Bronchial epithelial cell (primary cell): Measurements from ENCODE around the gene WDR7. TPM values are rescaled to one million over a fixed set of nuclear protein-coding genes. Genes with fewer than 3 reads are reported as not detected.
A peak's percentile ranks its signal among the peaks of the same experiment; 100 is the strongest.

Experiments
- DNase-seq: peaks from one replicate; pipeline ENCODE4 v3.0.0-alpha.2; 2010; ENCODE audit warnings: low read depth
- FAIRE-seq: peaks from 2 replicates; lab custom pipeline; 2011; peaks lifted over from hg19 to GRCh38; lab: Jason Lieb, UNC
- H3K27me3 ChIP-seq: 2 replicates; pipeline ENCODE4 v1.5.1; 2011; ENCODE audit warnings: low read length; ENCODE audit not compliant: control insufficient read depth, insufficient read depth
- H3K36me3 ChIP-seq: 2 replicates; pipeline ENCODE4 v1.5.1; 2011; ENCODE audit warnings: low read length; ENCODE audit not compliant: control insufficient read depth, insufficient read depth
- H3K4me3 ChIP-seq: 2 replicates; pipeline ENCODE4 v1.5.1; 2011; ENCODE audit warnings: mild to moderate bottlenecking, low read depth, low read length, control low read depth
- total RNA-seq: library from RNA; depleted of rRNA; stranded (reverse); fragments of >200 nt; gene quantifications from 2 replicates; pipeline ENCODE4 v1.2.1, GENCODE V29; 2014
- TF ChIP-seq, protein P1 (sequence below): IDR thresholded peaks from 2 replicates; pipeline ENCODE4 v1.5.1; 2011; ENCODE audit warnings: mild to moderate bottlenecking, moderate library complexity, low read length, control low read depth, inconsistent platforms; ENCODE audit not compliant: insufficient read depth, severe bottlenecking

Gene WDR7
- total RNA-seq, 1 donor from 2014 or later: 14.5 TPM

DNA sequence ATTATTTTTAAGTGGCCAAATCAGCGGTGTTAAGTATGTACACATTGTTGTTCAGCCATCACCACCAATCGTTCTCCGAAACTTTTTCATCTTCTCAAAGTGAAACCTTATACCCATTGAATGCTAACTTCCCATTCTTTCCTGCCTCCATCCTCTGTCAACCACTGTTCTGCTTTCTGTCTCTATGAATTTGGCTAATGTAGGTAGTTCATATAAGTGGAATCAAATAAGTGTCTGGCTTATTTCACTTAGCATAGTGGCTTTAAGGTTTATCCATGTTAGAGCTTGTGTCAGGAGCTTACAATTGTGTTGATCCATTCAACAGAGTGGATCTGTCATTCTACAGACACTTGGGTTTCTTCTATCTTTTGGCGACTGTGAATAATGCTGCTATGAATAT, 192.1 kb downstream of the WDR7 start:
- TF ChIP-seq, protein P1, sequence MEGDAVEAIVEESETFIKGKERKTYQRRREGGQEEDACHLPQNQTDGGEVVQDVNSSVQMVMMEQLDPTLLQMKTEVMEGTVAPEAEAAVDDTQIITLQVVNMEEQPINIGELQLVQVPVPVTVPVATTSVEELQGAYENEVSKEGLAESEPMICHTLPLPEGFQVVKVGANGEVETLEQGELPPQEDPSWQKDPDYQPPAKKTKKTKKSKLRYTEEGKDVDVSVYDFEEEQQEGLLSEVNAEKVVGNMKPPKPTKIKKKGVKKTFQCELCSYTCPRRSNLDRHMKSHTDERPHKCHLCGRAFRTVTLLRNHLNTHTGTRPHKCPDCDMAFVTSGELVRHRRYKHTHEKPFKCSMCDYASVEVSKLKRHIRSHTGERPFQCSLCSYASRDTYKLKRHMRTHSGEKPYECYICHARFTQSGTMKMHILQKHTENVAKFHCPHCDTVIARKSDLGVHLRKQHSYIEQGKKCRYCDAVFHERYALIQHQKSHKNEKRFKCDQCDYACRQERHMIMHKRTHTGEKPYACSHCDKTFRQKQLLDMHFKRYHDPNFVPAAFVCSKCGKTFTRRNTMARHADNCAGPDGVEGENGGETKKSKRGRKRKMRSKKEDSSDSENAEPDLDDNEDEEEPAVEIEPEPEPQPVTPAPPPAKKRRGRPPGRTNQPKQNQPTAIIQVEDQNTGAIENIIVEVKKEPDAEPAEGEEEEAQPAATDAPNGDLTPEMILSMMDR: no peak
- H3K36me3 ChIP-seq: no peaks in the 10 kb centered on the region
- no peaks in the 10 kb centered on the region for H3K27me3 ChIP-seq
- DNase-seq (no peak), FAIRE-seq (no peak)
- H3K4me3 ChIP-seq: no peak overlapping the region

DNA sequence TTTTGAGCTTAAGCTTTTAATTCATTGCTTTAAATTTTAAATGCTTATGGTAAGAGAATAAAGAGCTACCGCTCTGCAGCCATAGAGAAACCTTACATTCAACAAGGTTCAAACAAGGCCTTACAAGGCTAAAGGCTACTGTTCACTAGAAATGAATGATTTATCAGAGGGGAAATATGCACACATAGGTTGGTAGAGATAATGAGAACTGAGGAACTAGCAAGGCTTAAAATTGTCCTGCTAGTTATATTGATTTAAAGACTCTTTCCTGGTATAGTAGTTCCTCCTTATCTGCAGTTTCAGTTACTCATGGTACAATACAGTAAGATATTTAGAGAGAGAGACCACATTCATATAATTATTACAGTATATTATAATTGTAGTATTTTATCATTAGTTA, 193.4 kb downstream of the WDR7 start:
- Histone ChIP-seq H3K4me3 (no peak overlapping the region), H3K27me3 (no peaks in the 10 kb centered on the region), H3K36me3 (no peaks in the 10 kb centered on the region)
- no peak for FAIRE-seq
- no peak for DNase-seq
- TF ChIP-seq, protein P1: no peak

DNA sequence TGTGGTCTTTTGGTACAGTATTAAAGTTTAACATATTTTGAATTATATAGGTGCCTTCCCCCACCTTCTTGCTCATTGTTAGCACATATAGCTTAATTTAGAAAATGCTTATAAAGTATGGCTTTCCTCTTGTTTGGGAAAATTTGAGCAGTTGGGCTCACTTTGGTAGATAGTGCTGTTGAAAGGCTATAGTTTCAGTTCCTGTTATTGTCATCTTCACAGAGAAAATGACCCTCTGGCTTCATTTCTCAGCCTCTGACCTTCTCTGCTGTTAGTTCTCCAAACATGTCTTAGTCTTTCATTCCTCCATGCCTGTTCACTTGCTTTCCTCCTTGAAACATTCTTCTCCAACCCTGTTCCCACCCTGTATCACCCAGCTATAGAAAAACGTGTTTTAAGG, 200.6 kb downstream of the WDR7 start:
- TF ChIP-seq, protein P1: no peak

DNA sequence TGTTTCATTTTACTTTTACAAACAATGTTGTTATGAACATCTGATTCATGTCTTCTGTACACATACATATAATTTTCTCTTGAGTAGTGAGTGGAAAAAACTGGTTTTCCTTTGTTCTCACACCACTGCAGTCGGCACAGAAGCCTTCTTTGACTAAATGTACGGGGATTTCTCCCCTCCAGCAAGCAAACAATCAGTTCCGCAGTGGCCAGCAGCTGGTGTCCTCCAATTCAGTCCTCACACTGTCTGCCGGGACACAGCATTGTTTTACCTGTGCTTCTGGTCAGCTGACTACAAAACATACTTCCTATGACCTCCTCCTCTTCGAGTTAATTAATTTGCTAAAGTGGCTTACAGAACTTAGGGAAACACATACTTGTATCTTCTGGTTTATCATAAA, 202.8 kb downstream of the WDR7 start:
- no peak for FAIRE-seq
- Histone ChIP-seq H3K4me3 (no peak overlapping the region), H3K27me3 (no peaks in the 10 kb centered on the region), H3K36me3 (no peaks in the 10 kb centered on the region)
- DNase-seq: no peak
- TF ChIP-seq, protein P1: no peak

More for the DNA sequence above, 200.6 kb downstream of the WDR7 start:
- FAIRE-seq (no peak), DNase-seq (no peak)
- no peaks in the 10 kb centered on the region for H3K27me3 ChIP-seq
- no peak overlapping the region for H3K4me3 ChIP-seq
- no peaks in the 10 kb centered on the region for H3K36me3 ChIP-seq

DNA sequence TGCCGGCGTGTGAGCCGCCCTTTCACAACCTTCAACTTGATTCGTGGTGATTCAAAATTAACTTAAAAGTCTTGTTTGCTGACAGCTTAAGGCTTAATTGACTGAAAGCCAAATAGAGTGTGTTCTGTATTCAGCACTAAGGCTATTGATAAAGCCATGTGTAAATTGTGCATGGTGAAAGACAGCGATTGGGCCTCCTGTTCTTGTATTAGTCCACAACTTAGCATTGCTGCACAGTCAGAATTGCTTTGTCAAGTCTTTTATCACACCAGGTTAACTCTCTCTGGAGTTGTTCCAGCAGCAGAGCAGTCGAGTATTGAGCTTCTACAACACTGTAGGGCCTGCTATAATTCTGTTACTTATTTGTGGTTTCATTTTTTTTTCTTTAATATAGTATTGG, 210.1 kb downstream of the WDR7 start:
- H3K36me3 ChIP-seq: no peaks in the 10 kb centered on the region
- TF ChIP-seq, protein P1: no peak
- FAIRE-seq: peak; percentile 28
- H3K4me3 ChIP-seq: no peak overlapping the region
- H3K27me3 ChIP-seq: no peaks in the 10 kb centered on the region
- no peak for DNase-seq

DNA sequence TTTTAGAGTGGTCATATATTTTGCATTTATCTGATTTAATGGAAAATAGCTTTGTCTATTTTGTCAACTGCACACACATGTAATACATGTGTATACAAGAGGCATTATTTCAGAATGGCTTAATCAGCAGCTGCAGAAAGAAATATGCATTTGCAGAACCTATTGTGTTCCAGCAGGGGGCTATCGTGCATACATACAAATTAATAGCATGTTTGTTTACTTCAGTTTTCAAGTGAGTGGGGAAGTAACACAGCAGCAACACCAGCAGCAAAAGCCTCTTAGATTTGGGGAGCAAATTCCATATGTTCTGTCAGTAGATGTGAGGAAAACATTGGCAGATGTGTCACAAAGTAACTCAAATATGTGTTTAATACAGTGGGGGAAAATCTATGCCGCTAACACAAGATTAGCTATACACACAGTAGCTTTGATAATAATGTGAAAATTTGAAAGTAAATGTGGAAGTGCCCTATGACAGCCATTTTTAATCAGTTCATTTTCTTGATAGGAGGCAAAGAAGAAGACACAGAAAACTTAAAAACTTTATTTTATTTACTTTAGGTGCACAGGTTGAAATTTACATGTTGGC, 218.1 kb downstream of the WDR7 start:
- TF ChIP-seq, protein P1: peak; percentile 67
- no peaks in the 10 kb centered on the region for H3K27me3 ChIP-seq
- no peak overlapping the region for H3K4me3 ChIP-seq
- FAIRE-seq (no peak), DNase-seq (peak; percentile 67)
- no peaks in the 10 kb centered on the region for H3K36me3 ChIP-seq
